Neural cell (in vitro differentiated cells): Measurements from ENCODE around the gene SLCO3A1. TPM values are rescaled to one million over a fixed set of nuclear protein-coding genes. Genes with fewer than 3 reads are reported as not detected.

ENCODE experiments used
- H2AFZ ChIP-seq: fragments of 200-600, 300-800 bp; sonication (generic), shearing (Covaris generic); 2 replicates; pipeline ENCODE4 v1.6.0; 2014; ENCODE audit warnings: low read depth, mild to moderate bottlenecking, antibody characterized with exemption, low read length, moderate library complexity
- H3F3A ChIP-seq: fragments of 200-600 bp; shearing (Covaris generic); 2 replicates; pipeline ENCODE4 v1.6.1; 2016; ENCODE audit warnings: mild to moderate bottlenecking, moderate library complexity, mixed read lengths, antibody characterized with exemption, low read length; ENCODE audit not compliant: insufficient read depth, poor library complexity, severe bottlenecking
- H3K27ac ChIP-seq: fragments of 200-600, 300-800 bp; sonication (generic), shearing (Covaris generic); 2 replicates; pipeline ENCODE4 v1.5.1; 2014; ENCODE audit warnings: mild to moderate bottlenecking, low read length, moderate library complexity
- H3K27me3 ChIP-seq: fragments of 300-800, 200-600 bp; sonication (generic), shearing (Covaris generic); 2 replicates; pipeline ENCODE4 v1.6.0; 2014; ENCODE audit warnings: mild to moderate bottlenecking, low read depth, low read length, moderate library complexity; ENCODE audit not compliant: insufficient read depth
- H3K36me3 ChIP-seq: fragments of 300-800, 200-600 bp; sonication (generic), shearing (Covaris generic); 2 replicates; pipeline ENCODE4 v1.5.1; 2014; ENCODE audit warnings: mild to moderate bottlenecking, antibody characterized with exemption, low read length, moderate library complexity; ENCODE audit not compliant: insufficient read depth
- H3K4me2 ChIP-seq: fragments of 300-800, 200-600 bp; sonication (generic), shearing (Covaris generic); 2 replicates; pipeline ENCODE4 v1.6.0; 2014; ENCODE audit warnings: mild to moderate bottlenecking, low read length
- H3K4me3 ChIP-seq: fragments of 300-800, 200-600 bp; sonication (generic), shearing (Covaris generic); 2 replicates; pipeline ENCODE4 v1.5.1; 2014; ENCODE audit warnings: mild to moderate bottlenecking, low read length, moderate library complexity
- H3K79me2 ChIP-seq: fragments of 200-600 bp; shearing (Covaris generic); replicated peaks from 2 replicates; pipeline ENCODE4 v1.6.0; 2014; ENCODE audit warnings: mild to moderate bottlenecking, low read length, moderate library complexity; ENCODE audit not compliant: insufficient read depth
- H3K9ac ChIP-seq: fragments of 300-800, 200-600 bp; sonication (generic), shearing (Covaris generic); 2 replicates; pipeline ENCODE4 v1.6.1; 2016; ENCODE audit warnings: mild to moderate bottlenecking, low read length, mixed read lengths
- H3K9me2 ChIP-seq: fragments of 200-600 bp; shearing (Covaris generic); 2 replicates; pipeline ENCODE4 v1.6.1; 2016; ENCODE audit warnings: mild to moderate bottlenecking, low read length, mixed read lengths; ENCODE audit not compliant: insufficient read depth
- H3K9me3 ChIP-seq: fragments of 200-600, 300-800 bp; sonication (generic), shearing (Covaris generic); 2 replicates; pipeline ENCODE4 v1.6.1; 2016; ENCODE audit warnings: mild to moderate bottlenecking, mixed run types, low read length, moderate library complexity, mixed read lengths
- H4K20me1 ChIP-seq: fragments of 200-600 bp; shearing (Covaris generic); 2 replicates; pipeline ENCODE4 v1.6.1; 2016; ENCODE audit warnings: mild to moderate bottlenecking, mixed run types; ENCODE audit not compliant: insufficient read depth
- EP300 ChIP-seq: fragments of 450-650 bp; conservative IDR thresholded peaks from 2 replicates; pipeline ENCODE4 v1.6.1; 2014; ENCODE audit warnings: antibody characterized with exemption, mild to moderate bottlenecking, moderate library complexity; ENCODE audit not compliant: poor library complexity, severe bottlenecking
- EZH2 ChIP-seq: fragments of 200-600, 300-800 bp; shearing (Covaris generic), sonication (generic); IDR thresholded peaks from 2 replicates; pipeline ENCODE4 v1.6.1; 2014; ENCODE audit warnings: antibody characterized with exemption, low read length, borderline replicate concordance, mild to moderate bottlenecking; ENCODE audit not compliant: insufficient read depth, poor library complexity, severe bottlenecking
- MXI1 ChIP-seq: fragments of 450-650 bp; conservative IDR thresholded peaks from 2 replicates; pipeline ENCODE4 v1.6.1; 2014; ENCODE audit warnings: antibody characterized with exemption, mild to moderate bottlenecking; ENCODE audit not compliant: poor library complexity, severe bottlenecking
- POLR2AphosphoS5 ChIP-seq: IDR thresholded peaks from 2 replicates; pipeline ENCODE4 v1.6.1; 2012
- RAD21 ChIP-seq: fragments of 450-650 bp; conservative IDR thresholded peaks from 2 replicates; pipeline ENCODE4 v1.6.1; 2014; ENCODE audit warnings: antibody characterized with exemption, mild to moderate bottlenecking, moderate library complexity
- REST ChIP-seq: IDR thresholded peaks from 2 replicates; pipeline ENCODE4 v1.6.1; 2012; ENCODE audit warnings: borderline replicate concordance
- SMC3 ChIP-seq: fragments of 450-650 bp; conservative IDR thresholded peaks from 2 replicates; pipeline ENCODE4 v1.6.1; 2014; ENCODE audit warnings: antibody characterized with exemption, mild to moderate bottlenecking, moderate library complexity; ENCODE audit not compliant: poor library complexity
- TAF1 ChIP-seq: IDR thresholded peaks from 2 replicates; pipeline ENCODE4 v1.6.1; 2012; ENCODE audit warnings: low read depth
- polyA plus RNA-seq: library from polyadenylated mRNA; depleted of rRNA; stranded (reverse); fragments of >200 nt; gene quantifications from 2 replicates; pipeline ENCODE4 v1.2.3, GENCODE V29; 2014
- TF ChIP-seq, protein P1 (sequence below): fragments of 450-650 bp; IDR thresholded peaks from 2 replicates; pipeline ENCODE4 v1.5.1; 2014; ENCODE audit warnings: antibody characterized with exemption, mild to moderate bottlenecking, moderate library complexity; ENCODE audit not compliant: poor library complexity, severe bottlenecking

The SLCO3A1 gene
- polyA plus RNA-seq, 1 donor from 2014 or later, result 14.2 TPM

DNA sequence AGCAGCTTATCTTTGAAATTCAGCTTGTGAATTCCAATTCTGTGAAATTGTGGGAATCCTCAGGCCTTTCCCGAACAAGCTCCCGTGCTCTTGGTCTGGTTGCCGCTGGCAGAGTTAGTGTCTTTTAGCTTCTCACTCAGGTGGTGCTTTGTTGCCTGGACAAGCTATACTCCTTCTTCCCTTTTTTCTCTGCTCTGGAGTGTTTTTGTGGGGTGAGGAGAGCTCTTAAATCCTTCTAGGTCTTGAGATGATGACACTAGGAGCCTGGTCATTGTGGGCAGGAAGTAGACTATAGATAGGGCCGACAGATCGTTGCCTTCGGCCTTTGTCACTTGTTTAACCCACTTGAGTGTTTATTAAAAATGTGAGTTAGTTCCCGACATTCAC is 93.8 kb downstream of the SLCO3A1 start:
- no peaks in the 10 kb centered on the region for H3K36me3 ChIP-seq
- no peaks in the 10 kb centered on the region for H3K9me2 ChIP-seq
- peaks cover 17% of the 10 kb centered on the region for H3K79me2 ChIP-seq
- no peaks in the 10 kb centered on the region for H4K20me1 ChIP-seq
- H3K27me3 ChIP-seq, result no peaks in the 10 kb centered on the region
- TF ChIP-seq RAD21 (no peak), TAF1 (no peak), REST (no peak), POLR2AphosphoS5 (no peak), EZH2 (no peak), MXI1 (no peak), SMC3 (no peak), EP300 (no peak)
- TF ChIP-seq, protein P1, sequence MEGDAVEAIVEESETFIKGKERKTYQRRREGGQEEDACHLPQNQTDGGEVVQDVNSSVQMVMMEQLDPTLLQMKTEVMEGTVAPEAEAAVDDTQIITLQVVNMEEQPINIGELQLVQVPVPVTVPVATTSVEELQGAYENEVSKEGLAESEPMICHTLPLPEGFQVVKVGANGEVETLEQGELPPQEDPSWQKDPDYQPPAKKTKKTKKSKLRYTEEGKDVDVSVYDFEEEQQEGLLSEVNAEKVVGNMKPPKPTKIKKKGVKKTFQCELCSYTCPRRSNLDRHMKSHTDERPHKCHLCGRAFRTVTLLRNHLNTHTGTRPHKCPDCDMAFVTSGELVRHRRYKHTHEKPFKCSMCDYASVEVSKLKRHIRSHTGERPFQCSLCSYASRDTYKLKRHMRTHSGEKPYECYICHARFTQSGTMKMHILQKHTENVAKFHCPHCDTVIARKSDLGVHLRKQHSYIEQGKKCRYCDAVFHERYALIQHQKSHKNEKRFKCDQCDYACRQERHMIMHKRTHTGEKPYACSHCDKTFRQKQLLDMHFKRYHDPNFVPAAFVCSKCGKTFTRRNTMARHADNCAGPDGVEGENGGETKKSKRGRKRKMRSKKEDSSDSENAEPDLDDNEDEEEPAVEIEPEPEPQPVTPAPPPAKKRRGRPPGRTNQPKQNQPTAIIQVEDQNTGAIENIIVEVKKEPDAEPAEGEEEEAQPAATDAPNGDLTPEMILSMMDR, result no peak
- H2AFZ ChIP-seq, result no peak overlapping the region
- no peak overlapping the region for H3K4me3 ChIP-seq
- no peak overlapping the region for H3K9ac ChIP-seq
- no peaks in the 10 kb centered on the region for H3K9me3 ChIP-seq
- no peak overlapping the region for H3K4me2 ChIP-seq
- no peaks in the 10 kb centered on the region for H3F3A ChIP-seq
- no peak overlapping the region for H3K27ac ChIP-seq

GRCh38 chr15:91947683-91948608 is 94.4 kb downstream of the SLCO3A1 start:
- Histone ChIP-seq H3K9me2 (no peaks in the 10 kb centered on the region), H3K4me3 (no peak overlapping the region), H3K4me2 (no peak overlapping the region), H3K9ac (no peak overlapping the region), H3K27me3 (no peaks in the 10 kb centered on the region), H3K79me2 (peaks cover 19% of the 10 kb centered on the region), H3K9me3 (no peaks in the 10 kb centered on the region), H4K20me1 (no peaks in the 10 kb centered on the region), H3K27ac (no peak overlapping the region), H3F3A (no peaks in the 10 kb centered on the region), H2AFZ (no peak overlapping the region), H3K36me3 (no peaks in the 10 kb centered on the region)
- TF ChIP-seq EZH2, result no peak
- no peak for TF ChIP-seq REST
- no peak for TF ChIP-seq POLR2AphosphoS5
- no peak for TF ChIP-seq RAD21
- no peak for TF ChIP-seq MXI1
- TF ChIP-seq SMC3, result no peak
- TF ChIP-seq TAF1, result no peak
- TF ChIP-seq, protein P1, result no peak
- no peak for TF ChIP-seq EP300
